K562 (cell line): ENCODE data around the gene SNRPD2. TPM values are rescaled to one million over a fixed set of nuclear protein-coding genes. Genes with fewer than 3 reads are reported as not detected.

Experiments used
- BCOR ChIP-seq: fragments of 450-650 bp; IDR thresholded peaks from 2 replicates; pipeline ENCODE4 v1.6.1; 2016
- ERF ChIP-seq: fragments of 450-650 bp; formaldehyde crosslinking; IDR thresholded peaks from 2 replicates; pipeline ENCODE4 v1.4.0; 2020; ENCODE audit warnings: mild to moderate bottlenecking, mixed read lengths
- ESRRB ChIP-seq: fragments of 250-450 bp; sonication (Bioruptor Pico); IDR thresholded peaks from 2 replicates; pipeline ENCODE4 v1.5.0; 2020; ENCODE audit warnings: mild to moderate bottlenecking, moderate library complexity, borderline replicate concordance
- FOXM1 ChIP-seq, 2 experiments: fragments of 450-650 bp in 1 of 2; sonication (generic) in 1 of 2; formaldehyde crosslinking in 1 of 2; IDR thresholded peaks; 2 replicates each; pipeline versions ENCODE4 v1.6.1 to v1.9.0; 2017 to 2022; ENCODE audit warnings: low read depth in 2 of 2, mild to moderate bottlenecking in 2 of 2, missing genetic modification reagents in 1 of 2, moderate library complexity in 1 of 2
- KLF16 ChIP-seq: IDR thresholded peaks from 2 replicates; pipeline ENCODE4 v1.6.1; 2016; ENCODE audit warnings: antibody characterized with exemption
- RAD21 ChIP-seq, 2 experiments: fragments of 250-450 bp in 1 of 2; fragments of 450-650 bp in 1 of 2; sonication (Bioruptor Pico) in 1 of 2; formaldehyde crosslinking in 1 of 2; IDR thresholded peaks in 1 of 2; conservative IDR thresholded peaks in 1 of 2; 2 replicates each; pipeline versions ENCODE4 v1.4.0 to v1.8.0; 2020 to 2022; ENCODE audit warnings: mild to moderate bottlenecking in 2 of 2, moderate library complexity in 1 of 2
- RB1 ChIP-seq: fragments of 450-650 bp; IDR thresholded peaks from 2 replicates; pipeline ENCODE4 v1.6.1; 2017; ENCODE audit warnings: low read depth, mild to moderate bottlenecking
- RBM25 ChIP-seq: fragments of 200-400 bp; formaldehyde crosslinking; IDR thresholded peaks from 2 replicates; pipeline ENCODE4 v1.6.1; 2018; ENCODE audit warnings: low read length, low read depth, moderate library complexity; ENCODE audit not compliant: severe bottlenecking
- RNF2 ChIP-seq: sonication (generic); IDR thresholded peaks from 2 replicates; pipeline ENCODE4 v1.6.1; 2016
- SP1 ChIP-seq: sonication (generic); formaldehyde crosslinking; IDR thresholded peaks from 2 replicates; pipeline ENCODE4 v1.8.1; 2022; ENCODE audit warnings: mild to moderate bottlenecking, missing genetic modification reagents
- SUPT5H ChIP-seq: fragments of 450-650 bp; IDR thresholded peaks from 2 replicates; pipeline ENCODE4 v1.6.1; 2016
- ZBTB1 ChIP-seq: sonication (generic); formaldehyde crosslinking; IDR thresholded peaks from 2 replicates; pipeline ENCODE4 v1.8.1; 2023; ENCODE audit warnings: missing genetic modification reagents, low read depth, mild to moderate bottlenecking, borderline replicate concordance
- ZNF143 ChIP-seq: sonication (generic); formaldehyde crosslinking; IDR thresholded peaks from 2 replicates; pipeline ENCODE4 v1.9.0; 2022; ENCODE audit warnings: mild to moderate bottlenecking, missing genetic modification reagents
- ZNF444 ChIP-seq: fragments of 250-450 bp; sonication (Bioruptor Pico); IDR thresholded peaks from 2 replicates; pipeline ENCODE4 v1.4.0; 2020; ENCODE audit warnings: mild to moderate bottlenecking, moderate library complexity
- ZNF57 ChIP-seq: fragments of 450-650 bp; formaldehyde crosslinking; IDR thresholded peaks from 2 replicates; pipeline ENCODE4 v1.4.0; 2020; ENCODE audit warnings: mild to moderate bottlenecking, moderate library complexity
- polyA plus RNA-seq, 8 experiments: library from polyadenylated mRNA; depleted of rRNA in 4 of 8; stranded (reverse) in 5 of 8; unstranded in 3 of 8; fragments of >200 nt; fragmentation: Nextera tagmentation in 2 of 8; fragmentation: Illumina TruSeq in 1 of 8; extraction: Ambion mirVana in 2 of 8; extraction: Trizol in 1 of 8; gene quantifications; 2 replicates each; pipeline versions ENCODE4 v1.2.1 to v1.2.3, GENCODE V29; 2011 to 2014; ENCODE audit warnings: inconsistent platforms in 1 of 8, missing spikeins in 1 of 8
- total RNA-seq, 7 experiments: library from RNA; depleted of rRNA in 6 of 7; stranded (reverse); fragments of >200 nt in 6 of 7; fragmentation: Illumina TruSeq in 2 of 7; extraction: Trizol in 2 of 7; gene quantifications; 2 replicates each; pipeline versions ENCODE4 v1.2.1 to v1.2.3, GENCODE V29; 2011 to 2021; ENCODE audit warnings: low replicate concordance in 1 of 7
- TF ChIP-seq, protein P1 (sequence below): sonication (generic); formaldehyde crosslinking; IDR thresholded peaks from 2 replicates; pipeline ENCODE4 v1.8.0; 2023; ENCODE audit warnings: mild to moderate bottlenecking, missing genetic modification reagents
- TF ChIP-seq, protein P2 (sequence below): sonication (generic); formaldehyde crosslinking; IDR thresholded peaks from 2 replicates; pipeline ENCODE4 v1.9.0; 2022; ENCODE audit warnings: mild to moderate bottlenecking, missing genetic modification reagents
- TF ChIP-seq, protein P3 (sequence below): fragments of 250-450 bp; sonication (Bioruptor Pico); IDR thresholded peaks from 2 replicates; pipeline ENCODE4 v1.8.0; 2021; ENCODE audit warnings: moderate library complexity, mild to moderate bottlenecking, inconsistent platforms
- TF ChIP-seq, protein P4 (sequence below): fragments of 250-450 bp; sonication (Bioruptor Pico); IDR thresholded peaks from 2 replicates; pipeline ENCODE4 v1.8.0; 2021; ENCODE audit warnings: moderate library complexity, mild to moderate bottlenecking, inconsistent platforms
- TF ChIP-seq, protein P5 (sequence below): sonication (generic); formaldehyde crosslinking; IDR thresholded peaks from 2 replicates; pipeline ENCODE4 v1.8.0; 2022; ENCODE audit warnings: mild to moderate bottlenecking, missing genetic modification reagents

SNRPD2 gene
- total and polyA plus RNA-seq, 9 of the 15 experiments (the other 6 are each of a cell fraction or from before 2014, with no cell fraction given): 728 to 4,411 (median 1,029) TPM

DNA sequence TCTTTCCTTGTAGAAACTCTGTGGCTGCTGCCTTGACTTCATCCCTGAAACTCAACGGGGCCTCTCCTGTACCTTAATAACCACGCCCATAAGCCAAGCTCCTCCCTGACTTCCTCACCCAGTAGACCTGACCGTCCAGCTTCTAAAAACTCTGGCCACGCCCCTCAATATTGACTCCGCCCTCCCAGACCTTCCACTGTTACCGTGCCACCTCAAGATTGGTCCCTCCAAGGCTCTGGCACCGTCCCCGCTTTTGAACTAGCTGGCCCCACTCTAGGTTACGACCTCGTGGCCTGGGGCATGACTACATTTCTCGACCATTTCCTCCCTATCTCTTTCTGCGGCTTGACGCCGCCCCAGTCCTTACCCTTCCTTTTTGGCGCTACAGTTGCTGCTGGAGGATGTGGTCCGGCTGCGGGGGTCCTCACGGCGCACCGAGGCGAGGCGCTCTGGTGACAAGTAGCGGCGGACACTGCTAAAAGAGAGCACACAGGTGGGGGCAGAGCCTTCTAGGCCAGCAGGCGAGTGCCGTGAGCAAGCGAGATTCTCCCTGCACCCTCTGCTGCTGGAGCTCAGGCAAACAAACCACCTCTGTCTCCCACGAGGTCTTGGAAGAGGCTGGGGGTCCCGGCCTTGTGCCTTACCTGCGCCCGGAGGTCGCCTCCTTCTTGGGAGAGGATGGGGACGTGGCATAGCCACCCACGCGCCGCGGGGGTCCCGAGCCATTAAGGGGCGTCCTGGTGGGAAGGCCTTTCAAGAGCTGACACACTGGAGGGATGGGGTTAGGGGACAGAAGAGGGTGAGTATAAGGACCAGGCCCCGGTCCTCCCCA lies 50.3 kb downstream of the SNRPD2 start (continued):
- TF ChIP-seq, protein P1, sequence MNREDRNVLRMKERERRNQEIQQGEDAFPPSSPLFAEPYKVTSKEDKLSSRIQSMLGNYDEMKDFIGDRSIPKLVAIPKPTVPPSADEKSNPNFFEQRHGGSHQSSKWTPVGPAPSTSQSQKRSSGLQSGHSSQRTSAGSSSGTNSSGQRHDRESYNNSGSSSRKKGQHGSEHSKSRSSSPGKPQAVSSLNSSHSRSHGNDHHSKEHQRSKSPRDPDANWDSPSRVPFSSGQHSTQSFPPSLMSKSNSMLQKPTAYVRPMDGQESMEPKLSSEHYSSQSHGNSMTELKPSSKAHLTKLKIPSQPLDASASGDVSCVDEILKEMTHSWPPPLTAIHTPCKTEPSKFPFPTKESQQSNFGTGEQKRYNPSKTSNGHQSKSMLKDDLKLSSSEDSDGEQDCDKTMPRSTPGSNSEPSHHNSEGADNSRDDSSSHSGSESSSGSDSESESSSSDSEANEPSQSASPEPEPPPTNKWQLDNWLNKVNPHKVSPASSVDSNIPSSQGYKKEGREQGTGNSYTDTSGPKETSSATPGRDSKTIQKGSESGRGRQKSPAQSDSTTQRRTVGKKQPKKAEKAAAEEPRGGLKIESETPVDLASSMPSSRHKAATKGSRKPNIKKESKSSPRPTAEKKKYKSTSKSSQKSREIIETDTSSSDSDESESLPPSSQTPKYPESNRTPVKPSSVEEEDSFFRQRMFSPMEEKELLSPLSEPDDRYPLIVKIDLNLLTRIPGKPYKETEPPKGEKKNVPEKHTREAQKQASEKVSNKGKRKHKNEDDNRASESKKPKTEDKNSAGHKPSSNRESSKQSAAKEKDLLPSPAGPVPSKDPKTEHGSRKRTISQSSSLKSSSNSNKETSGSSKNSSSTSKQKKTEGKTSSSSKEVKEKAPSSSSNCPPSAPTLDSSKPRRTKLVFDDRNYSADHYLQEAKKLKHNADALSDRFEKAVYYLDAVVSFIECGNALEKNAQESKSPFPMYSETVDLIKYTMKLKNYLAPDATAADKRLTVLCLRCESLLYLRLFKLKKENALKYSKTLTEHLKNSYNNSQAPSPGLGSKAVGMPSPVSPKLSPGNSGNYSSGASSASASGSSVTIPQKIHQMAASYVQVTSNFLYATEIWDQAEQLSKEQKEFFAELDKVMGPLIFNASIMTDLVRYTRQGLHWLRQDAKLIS (CRISPR knock-in tag): 0 out of 2 replicates have a peak, but pooled peaks have one; percentile 41
- 0 out of 2 replicates have a peak, but pooled peaks have one; percentile 41 for TF ChIP-seq ZBTB1 (CRISPR knock-in tag)
- no peak; the same call in none of the 2 replicates for TF ChIP-seq SP1 (CRISPR knock-in tag)
- TF ChIP-seq ZNF57 (CRISPR knock-in tag): no peak
- TF ChIP-seq ESRRB (CRISPR knock-in tag): no peak
- TF ChIP-seq, protein P2, sequence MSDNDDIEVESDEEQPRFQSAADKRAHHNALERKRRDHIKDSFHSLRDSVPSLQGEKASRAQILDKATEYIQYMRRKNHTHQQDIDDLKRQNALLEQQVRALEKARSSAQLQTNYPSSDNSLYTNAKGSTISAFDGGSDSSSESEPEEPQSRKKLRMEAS: peak; percentile 93
- TF ChIP-seq ERF (CRISPR knock-in tag): no peak
- TF ChIP-seq ZNF143 (CRISPR knock-in tag): 0 out of 2 replicates have a peak, but pooled peaks have one; percentile 7
- no peak for TF ChIP-seq RAD21 (CRISPR knock-in tag; conservative IDR thresholded peaks at IDR 0.05 in 1 of 2, IDR thresholded peaks at IDR 0.05 in 1 of 2)
- TF ChIP-seq, protein P3, sequence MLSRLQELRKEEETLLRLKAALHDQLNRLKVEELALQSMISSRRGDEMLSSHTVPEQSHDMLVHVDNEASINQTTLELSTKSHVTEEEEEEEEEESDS (CRISPR knock-in tag): no peak
- TF ChIP-seq RBM25: no peak
- TF ChIP-seq RNF2: 0 out of 2 replicates have a peak, but pooled peaks have one; percentile 37
- no peak for TF ChIP-seq BCOR
- TF ChIP-seq ZNF444 (CRISPR knock-in tag): no peak
- TF ChIP-seq KLF16: no peak
- TF ChIP-seq FOXM1 (IDR thresholded peaks at IDR 0.05; ENCODE audit: low read depth): no peak
- TF ChIP-seq FOXM1 (CRISPR knock-in tag; IDR thresholded peaks at IDR 0.05; ENCODE audit: low read depth): peak; percentile 89; the same call in 1 of the 2 replicates
- TF ChIP-seq, protein P4, sequence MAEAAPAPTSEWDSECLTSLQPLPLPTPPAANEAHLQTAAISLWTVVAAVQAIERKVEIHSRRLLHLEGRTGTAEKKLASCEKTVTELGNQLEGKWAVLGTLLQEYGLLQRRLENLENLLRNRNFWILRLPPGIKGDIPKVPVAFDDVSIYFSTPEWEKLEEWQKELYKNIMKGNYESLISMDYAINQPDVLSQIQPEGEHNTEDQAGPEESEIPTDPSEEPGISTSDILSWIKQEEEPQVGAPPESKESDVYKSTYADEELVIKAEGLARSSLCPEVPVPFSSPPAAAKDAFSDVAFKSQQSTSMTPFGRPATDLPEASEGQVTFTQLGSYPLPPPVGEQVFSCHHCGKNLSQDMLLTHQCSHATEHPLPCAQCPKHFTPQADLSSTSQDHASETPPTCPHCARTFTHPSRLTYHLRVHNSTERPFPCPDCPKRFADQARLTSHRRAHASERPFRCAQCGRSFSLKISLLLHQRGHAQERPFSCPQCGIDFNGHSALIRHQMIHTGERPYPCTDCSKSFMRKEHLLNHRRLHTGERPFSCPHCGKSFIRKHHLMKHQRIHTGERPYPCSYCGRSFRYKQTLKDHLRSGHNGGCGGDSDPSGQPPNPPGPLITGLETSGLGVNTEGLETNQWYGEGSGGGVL (CRISPR knock-in tag): no peak
- TF ChIP-seq SUPT5H: peak; percentile 51
- TF ChIP-seq RB1: no peak
- TF ChIP-seq, protein P5, sequence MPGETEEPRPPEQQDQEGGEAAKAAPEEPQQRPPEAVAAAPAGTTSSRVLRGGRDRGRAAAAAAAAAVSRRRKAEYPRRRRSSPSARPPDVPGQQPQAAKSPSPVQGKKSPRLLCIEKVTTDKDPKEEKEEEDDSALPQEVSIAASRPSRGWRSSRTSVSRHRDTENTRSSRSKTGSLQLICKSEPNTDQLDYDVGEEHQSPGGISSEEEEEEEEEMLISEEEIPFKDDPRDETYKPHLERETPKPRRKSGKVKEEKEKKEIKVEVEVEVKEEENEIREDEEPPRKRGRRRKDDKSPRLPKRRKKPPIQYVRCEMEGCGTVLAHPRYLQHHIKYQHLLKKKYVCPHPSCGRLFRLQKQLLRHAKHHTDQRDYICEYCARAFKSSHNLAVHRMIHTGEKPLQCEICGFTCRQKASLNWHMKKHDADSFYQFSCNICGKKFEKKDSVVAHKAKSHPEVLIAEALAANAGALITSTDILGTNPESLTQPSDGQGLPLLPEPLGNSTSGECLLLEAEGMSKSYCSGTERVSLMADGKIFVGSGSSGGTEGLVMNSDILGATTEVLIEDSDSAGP (CRISPR knock-in tag): no peak
